Endodermal cell (in vitro differentiated cells): ENCODE measurements around the gene RPS28. TPM values are rescaled to one million over a fixed set of nuclear protein-coding genes. Genes with fewer than 3 reads are reported as not detected.

Experiments used
- DNase-seq: peaks from one replicate; pipeline ENCODE4 v3.0.0-alpha.2; 2017
- H3K27ac ChIP-seq: 2 replicates; pipeline ENCODE4 v1.5.1; 2013; ENCODE audit warnings: mild to moderate bottlenecking, low read depth, low read length, moderate library complexity
- H3K27me3 ChIP-seq: 2 replicates; pipeline ENCODE4 v1.6.1; 2013; ENCODE audit warnings: mild to moderate bottlenecking, low read length, moderate library complexity; ENCODE audit not compliant: insufficient read depth, control insufficient read depth, poor library complexity, severe bottlenecking
- H3K36me3 ChIP-seq: 2 replicates; pipeline ENCODE4 v1.7.0; 2013; ENCODE audit warnings: mild to moderate bottlenecking, low read length, moderate library complexity; ENCODE audit not compliant: control insufficient read depth, insufficient read depth
- H3K4me1 ChIP-seq: one replicate; pipeline ENCODE4 v1.7.0; 2013; ENCODE audit warnings: low read length; ENCODE audit not compliant: control insufficient read depth, insufficient read depth
- H3K4me3 ChIP-seq: 2 replicates; pipeline ENCODE4 v1.5.1; 2013; ENCODE audit warnings: mild to moderate bottlenecking, low read length, moderate library complexity
- H3K9ac ChIP-seq: 2 replicates; pipeline ENCODE4 v1.6.1; 2013; ENCODE audit warnings: mild to moderate bottlenecking, low read length, moderate library complexity; ENCODE audit not compliant: poor library complexity, severe bottlenecking; ENCODE audit errors: extremely low read depth
- H3K9me3 ChIP-seq: 2 replicates; pipeline ENCODE4 v1.6.1; 2013; ENCODE audit warnings: mild to moderate bottlenecking, low read length, moderate library complexity; ENCODE audit not compliant: control insufficient read depth
- H3K27ac Mint-ChIP-seq: 2 replicates; pipeline ENCODE4 v1.8.0; 2020; ENCODE audit warnings: mixed read lengths
- H3K27me3 Mint-ChIP-seq: 2 replicates; pipeline ENCODE4 v1.8.0; 2021; ENCODE audit warnings: mild to moderate bottlenecking, mixed read lengths; ENCODE audit not compliant: insufficient read depth
- H3K36me3 Mint-ChIP-seq: 2 replicates; pipeline ENCODE4 v1.8.0; 2020; ENCODE audit warnings: low read depth, mixed read lengths
- H3K4me1 Mint-ChIP-seq: 2 replicates; pipeline ENCODE4 v1.8.0; 2020; ENCODE audit warnings: mixed read lengths
- H3K4me3 Mint-ChIP-seq: 2 replicates; pipeline ENCODE4 v1.8.0; 2020; ENCODE audit warnings: mild to moderate bottlenecking, moderate library complexity, mixed read lengths
- H3K9me3 Mint-ChIP-seq: 2 replicates; pipeline ENCODE4 v1.8.0; 2020; ENCODE audit warnings: mild to moderate bottlenecking, mixed read lengths
- WGBS, 2 experiments: methylation state at CpG; one replicate each; pipeline versions ENCODE4 v1.1.5 to v1.1.7; 2013; ENCODE audit warnings: missing lambda C conversion rate in 2 of 2, mixed read lengths in 1 of 2; ENCODE audit not compliant: insufficient coverage in 1 of 2, insufficient read length in 1 of 2; 5-methylcytosine and 5-hydroxymethylcytosine counted together
- total RNA-seq, 2 donors: library from RNA; stranded (reverse); fragmentation: NEBNext Ultra II Directional in 1 of 2; extraction: Animal tissue kit (Norgen Biotek cat#: 25700) in 1 of 2; gene quantifications; 2 replicates in 1 of 2; 3 replicates in 1 of 2; pipeline ENCODE4 v1.2.1, GENCODE V29; 2021
- TF ChIP-seq, protein P1 (sequence below): fragments of 200-600 bp; sonication (generic); conservative IDR thresholded peaks from 2 replicates; pipeline ENCODE4 v1.5.0; 2021; ENCODE audit warnings: antibody characterized with exemption, mild to moderate bottlenecking

RPS28 gene
- total RNA-seq, 2 donors from 2014 or later: 1,512 to 1,809 TPM

- peak overlapping the region; percentile 59 for H3K27ac ChIP-seq
- WGBS, 2 experiments: 74 to 83% methylated on average over 9 to 13 of the region's 13 CpGs
- H3K9me3 ChIP-seq: no peaks in the 10 kb centered on the region
- no peak overlapping the region for H3K4me3 ChIP-seq
- H3K27me3 Mint-ChIP-seq: peaks cover 46% of the 10 kb centered on the region
- TF ChIP-seq, protein P1, sequence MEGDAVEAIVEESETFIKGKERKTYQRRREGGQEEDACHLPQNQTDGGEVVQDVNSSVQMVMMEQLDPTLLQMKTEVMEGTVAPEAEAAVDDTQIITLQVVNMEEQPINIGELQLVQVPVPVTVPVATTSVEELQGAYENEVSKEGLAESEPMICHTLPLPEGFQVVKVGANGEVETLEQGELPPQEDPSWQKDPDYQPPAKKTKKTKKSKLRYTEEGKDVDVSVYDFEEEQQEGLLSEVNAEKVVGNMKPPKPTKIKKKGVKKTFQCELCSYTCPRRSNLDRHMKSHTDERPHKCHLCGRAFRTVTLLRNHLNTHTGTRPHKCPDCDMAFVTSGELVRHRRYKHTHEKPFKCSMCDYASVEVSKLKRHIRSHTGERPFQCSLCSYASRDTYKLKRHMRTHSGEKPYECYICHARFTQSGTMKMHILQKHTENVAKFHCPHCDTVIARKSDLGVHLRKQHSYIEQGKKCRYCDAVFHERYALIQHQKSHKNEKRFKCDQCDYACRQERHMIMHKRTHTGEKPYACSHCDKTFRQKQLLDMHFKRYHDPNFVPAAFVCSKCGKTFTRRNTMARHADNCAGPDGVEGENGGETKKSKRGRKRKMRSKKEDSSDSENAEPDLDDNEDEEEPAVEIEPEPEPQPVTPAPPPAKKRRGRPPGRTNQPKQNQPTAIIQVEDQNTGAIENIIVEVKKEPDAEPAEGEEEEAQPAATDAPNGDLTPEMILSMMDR: no peak
- no peaks in the 10 kb centered on the region for H3K36me3 ChIP-seq
- no peak overlapping the region for H3K9ac ChIP-seq
- peaks cover 18% of the 10 kb centered on the region for H3K27me3 ChIP-seq
- H3K36me3 Mint-ChIP-seq: peaks cover 12% of the 10 kb centered on the region
- no peaks in the 10 kb centered on the region for H3K9me3 Mint-ChIP-seq
- peak; percentile 49 for DNase-seq
- peaks cover 12% of the 10 kb centered on the region for H3K4me1 ChIP-seq
- peak overlapping the region; percentile 44 for H3K4me3 Mint-ChIP-seq
- H3K27ac Mint-ChIP-seq: peak overlapping the region; percentile 37
- peaks cover 21% of the 10 kb centered on the region for H3K4me1 Mint-ChIP-seq
Observed at GRCh38 chr19:8366961-8367326, 45.6 kb downstream of the RPS28 start.

- H3K9me3 ChIP-seq: no peaks in the 10 kb centered on the region
- DNase-seq: peak; percentile 84
- peaks cover 21% of the 10 kb centered on the region for H3K4me1 Mint-ChIP-seq
- H3K27me3 Mint-ChIP-seq: peaks cover 41% of the 10 kb centered on the region
- peak overlapping the region; percentile 59 for H3K27ac ChIP-seq
- H3K36me3 Mint-ChIP-seq: peaks cover 12% of the 10 kb centered on the region
- no peaks in the 10 kb centered on the region for H3K9me3 Mint-ChIP-seq
- H3K9ac ChIP-seq: no peak overlapping the region
- H3K4me3 Mint-ChIP-seq: peak overlapping the region; percentile 44
- peaks cover 12% of the 10 kb centered on the region for H3K4me1 ChIP-seq
- 39 to 43% methylated on average over 8 to 22 of the region's 23 CpGs for whole genome bisulfite sequencing, 2 experiments
- TF ChIP-seq, protein P1: no peak
- H3K36me3 ChIP-seq: no peaks in the 10 kb centered on the region
- H3K27ac Mint-ChIP-seq: peak overlapping the region; percentile 37
- peaks cover 18% of the 10 kb centered on the region for H3K27me3 ChIP-seq
- H3K4me3 ChIP-seq: no peak overlapping the region
Observed at GRCh38 chr19:8367327-8368001, 46.2 kb downstream of the RPS28 start.

DNA sequence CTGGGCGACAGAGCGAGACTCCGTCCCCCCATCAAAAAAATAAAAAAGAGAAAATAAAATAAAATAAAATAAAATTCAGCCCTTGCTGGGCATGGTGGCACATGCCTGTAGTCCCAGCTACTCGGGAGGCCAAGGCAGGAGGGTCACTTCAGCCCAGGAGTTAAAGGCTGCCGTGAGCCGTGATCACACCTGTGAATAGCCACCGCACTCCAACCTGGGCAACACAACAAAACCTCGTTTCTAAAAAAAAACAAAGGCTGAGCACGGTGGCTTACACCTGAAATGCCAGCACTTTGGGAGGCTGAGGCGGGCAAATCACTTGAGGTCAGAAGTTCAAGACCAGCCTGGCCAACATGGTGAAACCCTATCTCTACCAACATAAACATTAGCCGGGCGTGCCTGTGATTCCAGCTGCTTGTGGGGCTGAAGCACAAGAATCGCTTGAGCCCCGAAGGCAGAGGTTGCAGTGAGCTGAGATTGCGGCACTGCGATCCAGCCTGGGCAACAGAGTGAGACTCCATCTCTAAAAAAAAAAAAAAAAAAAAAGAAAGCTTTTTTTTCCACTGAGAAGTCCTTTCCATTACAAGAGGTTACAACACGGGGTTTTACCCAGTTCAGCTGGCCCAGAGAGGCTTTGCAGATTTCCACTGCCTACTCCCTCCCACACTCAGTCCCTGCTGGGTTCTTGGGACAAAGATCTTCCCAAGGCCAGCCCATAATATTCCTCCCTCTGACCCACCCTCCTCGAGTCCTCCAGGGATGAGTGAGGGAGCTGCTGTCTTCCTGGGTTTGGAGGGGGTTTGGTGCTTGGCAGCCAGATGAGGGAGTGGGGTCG is 49.1 kb downstream of the RPS28 start:
- no peak overlapping the region for H3K4me3 ChIP-seq
- peaks cover 13% of the 10 kb centered on the region for H3K36me3 ChIP-seq
- H3K9me3 ChIP-seq: no peaks in the 10 kb centered on the region
- Mint-ChIP-seq H3K9me3 (peaks cover 2% of the 10 kb centered on the region), H3K27me3 (peaks cover 15% of the 10 kb centered on the region), H3K27ac (peak overlapping the region; percentile 48), H3K4me1 (peaks cover 18% of the 10 kb centered on the region), H3K36me3 (peaks cover 32% of the 10 kb centered on the region), H3K4me3 (no peak overlapping the region)
- H3K9ac ChIP-seq: no peak overlapping the region
- no peak for DNase-seq
- no peak overlapping the region for H3K27ac ChIP-seq
- WGBS, 2 experiments: 90 to 91% methylated on average over 10 to 15 of the region's 19 CpGs
- TF ChIP-seq, protein P1: no peak
- no peaks in the 10 kb centered on the region for H3K27me3 ChIP-seq
- H3K4me1 ChIP-seq: peaks cover 12% of the 10 kb centered on the region
